Parathyroid adenoma (tissue), 2 donors: ENCODE data around the gene LRP1B.

Experiments
- H2AFZ ChIP-seq: fragments of 300-600 bp; sonication (generic); one replicate; pipeline ENCODE4 v1.7.0; 2017; ENCODE audit warnings: antibody characterized with exemption, mild to moderate bottlenecking
- H3K27ac ChIP-seq: fragments of 300-600 bp; sonication (generic); one replicate; pipeline ENCODE4 v1.7.0; 2017
- H3K27me3 ChIP-seq: fragments of 300-600 bp; sonication (generic); one replicate; pipeline ENCODE4 v1.7.0; 2017; ENCODE audit warnings: low read length; ENCODE audit not compliant: control insufficient read depth, insufficient read depth
- H3K36me3 ChIP-seq: fragments of 300-600 bp; sonication (generic); one replicate; pipeline ENCODE4 v1.7.0; 2017; ENCODE audit warnings: low read length; ENCODE audit not compliant: control insufficient read depth, insufficient read depth
- H3K4me1 ChIP-seq: fragments of 300-600 bp; sonication (generic); one replicate; pipeline ENCODE4 v1.7.0; 2017; ENCODE audit warnings: control low read depth
- H3K4me2 ChIP-seq: fragments of 300-600 bp; sonication (generic); one replicate; pipeline ENCODE4 v1.7.0; 2017; ENCODE audit warnings: low read length
- H3K4me3 ChIP-seq: fragments of 300-600 bp; sonication (generic); one replicate; pipeline ENCODE4 v1.7.0; 2017; ENCODE audit warnings: low read depth, low read length
- H3K79me2 ChIP-seq: fragments of 300-600 bp; sonication (generic); one replicate; pipeline ENCODE4 v1.7.0; 2017; ENCODE audit warnings: control low read depth
- H3K9ac ChIP-seq: fragments of 300-600 bp; sonication (generic); one replicate; pipeline ENCODE4 v1.7.0; 2017; ENCODE audit warnings: mild to moderate bottlenecking
- H3K9me3 ChIP-seq: fragments of 300-600 bp; sonication (generic); one replicate; pipeline ENCODE4 v1.7.0; 2017; ENCODE audit warnings: low read length; ENCODE audit not compliant: control insufficient read depth
- TF ChIP-seq, protein P1 (sequence below): fragments of 300-600 bp; sonication (generic); IDR thresholded peaks from one replicate; pipeline ENCODE4 v1.7.0; 2017; ENCODE audit warnings: antibody characterized with exemption, mild to moderate bottlenecking
- donor health status: primary hyperparathyroidism.

LRP1B gene

DNA sequence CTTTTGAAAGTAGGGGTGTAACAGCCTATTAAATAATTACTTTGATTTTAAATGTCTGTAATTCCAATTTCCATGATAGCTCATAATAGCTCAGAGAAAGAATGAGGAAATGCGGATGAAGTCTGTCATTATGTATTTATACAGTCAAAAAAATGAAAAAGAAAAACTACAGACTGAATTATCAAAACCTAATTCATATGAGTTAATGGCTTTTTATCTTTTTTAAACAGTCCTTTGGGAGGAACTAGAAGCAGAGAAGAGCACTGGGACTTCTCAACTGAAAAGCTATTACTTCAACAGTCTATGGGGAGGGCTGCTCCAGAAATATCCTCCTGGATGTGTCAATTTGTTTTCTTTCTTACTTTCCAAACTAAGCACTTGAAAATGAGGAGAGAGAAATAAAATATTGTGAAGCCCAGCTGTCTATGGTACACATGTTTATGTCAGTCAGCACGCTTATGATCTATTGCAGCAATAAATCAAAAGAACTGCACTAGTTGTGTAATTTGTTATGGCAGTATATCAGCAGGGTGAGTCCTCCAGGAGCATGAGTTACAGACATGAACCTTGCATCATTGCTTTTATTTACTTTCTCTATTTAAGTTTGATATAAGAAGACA, 1550.2 kb downstream of the LRP1B start:
- Histone ChIP-seq H3K4me2 (no peak overlapping the region), H3K27ac (no peak overlapping the region), H3K79me2 (no peaks in the 10 kb centered on the region), H3K4me1 (no peaks in the 10 kb centered on the region), H3K9ac (no peak overlapping the region), H3K27me3 (no peaks in the 10 kb centered on the region), H2AFZ (no peak overlapping the region), H3K4me3 (no peak overlapping the region), H3K9me3 (no peaks in the 10 kb centered on the region), H3K36me3 (no peaks in the 10 kb centered on the region)
- TF ChIP-seq, protein P1, sequence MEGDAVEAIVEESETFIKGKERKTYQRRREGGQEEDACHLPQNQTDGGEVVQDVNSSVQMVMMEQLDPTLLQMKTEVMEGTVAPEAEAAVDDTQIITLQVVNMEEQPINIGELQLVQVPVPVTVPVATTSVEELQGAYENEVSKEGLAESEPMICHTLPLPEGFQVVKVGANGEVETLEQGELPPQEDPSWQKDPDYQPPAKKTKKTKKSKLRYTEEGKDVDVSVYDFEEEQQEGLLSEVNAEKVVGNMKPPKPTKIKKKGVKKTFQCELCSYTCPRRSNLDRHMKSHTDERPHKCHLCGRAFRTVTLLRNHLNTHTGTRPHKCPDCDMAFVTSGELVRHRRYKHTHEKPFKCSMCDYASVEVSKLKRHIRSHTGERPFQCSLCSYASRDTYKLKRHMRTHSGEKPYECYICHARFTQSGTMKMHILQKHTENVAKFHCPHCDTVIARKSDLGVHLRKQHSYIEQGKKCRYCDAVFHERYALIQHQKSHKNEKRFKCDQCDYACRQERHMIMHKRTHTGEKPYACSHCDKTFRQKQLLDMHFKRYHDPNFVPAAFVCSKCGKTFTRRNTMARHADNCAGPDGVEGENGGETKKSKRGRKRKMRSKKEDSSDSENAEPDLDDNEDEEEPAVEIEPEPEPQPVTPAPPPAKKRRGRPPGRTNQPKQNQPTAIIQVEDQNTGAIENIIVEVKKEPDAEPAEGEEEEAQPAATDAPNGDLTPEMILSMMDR, result no peak

DNA sequence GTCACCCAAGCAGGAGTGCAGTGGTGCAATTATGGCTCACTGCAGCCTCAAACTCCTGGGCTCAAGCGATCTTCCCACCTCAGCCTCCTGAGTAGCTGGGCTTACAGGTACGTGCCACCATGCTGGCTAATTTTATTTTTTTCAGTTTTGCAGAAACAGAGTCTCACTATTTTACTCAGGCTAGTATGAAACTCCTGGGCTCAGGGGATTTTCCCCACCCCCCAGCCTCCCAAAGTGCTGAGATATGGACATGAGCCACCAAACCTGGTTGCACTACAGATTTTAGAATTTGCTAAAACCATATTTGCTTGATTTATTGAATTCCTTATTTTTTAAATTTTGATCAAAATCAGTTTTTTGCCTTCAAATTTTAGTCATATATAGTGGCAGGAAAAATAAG, 1553.4 kb downstream of the LRP1B start:
- no peak overlapping the region for H3K27ac ChIP-seq
- no peak overlapping the region for H3K4me3 ChIP-seq
- no peak overlapping the region for H2AFZ ChIP-seq
- TF ChIP-seq, protein P1, result no peak
- no peaks in the 10 kb centered on the region for H3K27me3 ChIP-seq
- H3K4me2 ChIP-seq, result no peak overlapping the region
- H3K36me3 ChIP-seq, result no peaks in the 10 kb centered on the region
- H3K4me1 ChIP-seq, result no peaks in the 10 kb centered on the region
- H3K9ac ChIP-seq, result no peak overlapping the region
- H3K79me2 ChIP-seq, result no peaks in the 10 kb centered on the region
- H3K9me3 ChIP-seq, result no peaks in the 10 kb centered on the region

DNA sequence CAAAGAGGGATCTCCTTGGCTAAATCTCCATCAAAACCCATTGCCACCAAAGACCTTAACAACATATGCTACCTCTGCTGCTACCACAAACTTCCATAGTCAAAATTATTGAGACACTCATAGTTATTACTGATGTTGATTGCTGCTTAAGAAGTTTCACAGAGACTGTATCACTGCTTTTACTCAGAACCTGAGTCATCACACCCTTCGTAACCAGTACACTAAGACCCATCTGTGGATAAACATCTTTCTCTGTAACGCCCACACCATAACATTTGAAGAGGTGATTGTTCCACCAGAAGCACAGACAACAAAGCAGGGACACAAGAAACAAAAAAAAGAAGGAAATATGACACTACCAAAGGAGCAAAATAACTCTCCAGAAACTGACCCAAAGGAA, 1563.1 kb downstream of the LRP1B start:
- Histone ChIP-seq H3K27me3 (no peaks in the 10 kb centered on the region), H3K27ac (no peak overlapping the region), H3K9me3 (no peaks in the 10 kb centered on the region), H3K4me3 (no peak overlapping the region), H3K9ac (no peak overlapping the region), H3K36me3 (no peaks in the 10 kb centered on the region), H2AFZ (no peak overlapping the region), H3K79me2 (no peaks in the 10 kb centered on the region), H3K4me2 (no peak overlapping the region), H3K4me1 (no peaks in the 10 kb centered on the region)
- TF ChIP-seq, protein P1, result no peak

GRCh38 chr2:140565756-140566155, 1565.1 kb downstream of the LRP1B start:
- TF ChIP-seq, protein P1, result no peak
- no peak overlapping the region for H3K4me2 ChIP-seq

GRCh38 chr2:140555701-140556100, 1575.1 kb downstream of the LRP1B start:
- H3K36me3 ChIP-seq, result no peaks in the 10 kb centered on the region
- TF ChIP-seq, protein P1, result no peak
- H3K27ac ChIP-seq, result no peak overlapping the region
- no peaks in the 10 kb centered on the region for H3K4me1 ChIP-seq
- no peak overlapping the region for H2AFZ ChIP-seq
- no peaks in the 10 kb centered on the region for H3K27me3 ChIP-seq
- H3K79me2 ChIP-seq, result no peaks in the 10 kb centered on the region
- H3K9ac ChIP-seq, result no peak overlapping the region
- no peak overlapping the region for H3K4me3 ChIP-seq
- H3K9me3 ChIP-seq, result no peaks in the 10 kb centered on the region
- no peak overlapping the region for H3K4me2 ChIP-seq

More at GRCh38 chr2:140565756-140566155, 1565.1 kb downstream of the LRP1B start:
- no peak overlapping the region for H3K9ac ChIP-seq
- no peak overlapping the region for H2AFZ ChIP-seq
- H3K79me2 ChIP-seq, result no peaks in the 10 kb centered on the region
- no peak overlapping the region for H3K27ac ChIP-seq
- no peaks in the 10 kb centered on the region for H3K9me3 ChIP-seq
- H3K36me3 ChIP-seq, result no peaks in the 10 kb centered on the region
- H3K27me3 ChIP-seq, result no peaks in the 10 kb centered on the region
- no peaks in the 10 kb centered on the region for H3K4me1 ChIP-seq
- no peak overlapping the region for H3K4me3 ChIP-seq
